ENCODE results near the gene CNOT2.

Gene CNOT2

GRCh38 chr12:70242695-70243509 lies at the start of gene CNOT2:
Gene CNOT2 (plus strand): TSS chr12:70243433. CDS start chr12:70278227, 34,794 bp downstream.
- DNase-seq (ENCODE audit: low read depth), result peak; percentile 88

- no peak for DNase-seq (ENCODE audit: low read depth)
Measured at GRCh38 chr12:70194076-70194475, 49.2 kb upstream of the CNOT2 start.

GRCh38 chr12:70196811-70197281 lies 46.4 kb upstream of the CNOT2 start:
- DNase-seq (ENCODE audit: low read depth), result no peak

GRCh38 chr12:70197345-70197744 lies 45.9 kb upstream of the CNOT2 start:
- no peak for DNase-seq (ENCODE audit: low read depth)

- no peak for DNase-seq (ENCODE audit: low read depth)
Measured at GRCh38 chr12:70213707-70214106, 29.5 kb upstream of the CNOT2 start.

GRCh38 chr12:70214972-70215617 lies 28.1 kb upstream of the CNOT2 start:
- DNase-seq (ENCODE audit: low read depth), result no peak

GRCh38 chr12:70217416-70217815 lies 25.8 kb upstream of the CNOT2 start:
- DNase-seq (ENCODE audit: low read depth), result no peak

- DNase-seq (ENCODE audit: low read depth), result no peak
Measured at GRCh38 chr12:70221626-70222025, 21.6 kb upstream of the CNOT2 start.

GRCh38 chr12:70227911-70228310 lies 15.3 kb upstream of the CNOT2 start:
- no peak for DNase-seq (ENCODE audit: low read depth)

- no peak for DNase-seq (ENCODE audit: low read depth)
Measured at GRCh38 chr12:70230934-70231606, 12.2 kb upstream of the CNOT2 start.

GRCh38 chr12:70236990-70237389 lies 6.2 kb upstream of the CNOT2 start:
- DNase-seq (ENCODE audit: low read depth), result no peak

- no peak for DNase-seq (ENCODE audit: low read depth)
Measured at GRCh38 chr12:70240673-70241072, 2.6 kb upstream of the CNOT2 start.

GRCh38 chr12:70241845-70242244 lies 1.4 kb upstream of the CNOT2 start:
- no peak for DNase-seq (ENCODE audit: low read depth)

- peak; percentile 60 for DNase-seq (ENCODE audit: low read depth)
Measured at GRCh38 chr12:70243510-70244371, 508 bp downstream of the CNOT2 start.

- DNase-seq (ENCODE audit: low read depth), result no peak
Measured at GRCh38 chr12:70244409-70244808, 1.2 kb downstream of the CNOT2 start.

GRCh38 chr12:70245458-70245857 lies 2.2 kb downstream of the CNOT2 start:
- no peak for DNase-seq (ENCODE audit: low read depth)

- peak; percentile 47 for DNase-seq (ENCODE audit: low read depth)
Measured at GRCh38 chr12:70246580-70246979, 3.3 kb downstream of the CNOT2 start.

- peak; percentile 29 for DNase-seq (ENCODE audit: low read depth)
Measured at GRCh38 chr12:70247653-70248199, 4.5 kb downstream of the CNOT2 start.

- peak; percentile 18 for DNase-seq (ENCODE audit: low read depth)
Measured at GRCh38 chr12:70248876-70249275, 5.6 kb downstream of the CNOT2 start.

GRCh38 chr12:70249903-70250302 lies 6.7 kb downstream of the CNOT2 start:
- DNase-seq (ENCODE audit: low read depth), result no peak

GRCh38 chr12:70251226-70251625 lies 8.0 kb downstream of the CNOT2 start:
- DNase-seq (ENCODE audit: low read depth), result no peak

- no peak for DNase-seq (ENCODE audit: low read depth)
Measured at GRCh38 chr12:70251661-70252060, 8.4 kb downstream of the CNOT2 start.

Data from iris pigment epithelial cell (primary cell).